Gastrocnemius medialis (tissue), 4 donors: ENCODE data around the gene ERO1B.

Source experiments
- CTCF ChIP-seq, 5 experiments: fragments of 450-650 bp in 3 of 5; fragments of 200-600 bp in 2 of 5; sonication (generic) in 2 of 5; IDR thresholded peaks in 4 of 5; conservative IDR thresholded peaks in 1 of 5; 1 replicate in 4 of 5; 2 replicates in 1 of 5; pipeline ENCODE4 v1.5.1; 2016 to 2019; ENCODE audit warnings: antibody characterized with exemption in 5 of 5, mild to moderate bottlenecking in 3 of 5, moderate library complexity in 3 of 5
- POLR2A ChIP-seq, 2 donors: fragments of 450-650 bp; IDR thresholded peaks; one replicate each; pipeline ENCODE4 v1.6.1; 2017; ENCODE audit warnings: antibody characterized with exemption in 2 of 2, mild to moderate bottlenecking in 2 of 2, moderate library complexity in 2 of 2

GRCh38 chr1:236247286-236247685, 34.5 kb downstream of the ERO1B start:
- TF ChIP-seq CTCF (IDR thresholded peaks at IDR 0.05 in 4 of 5, conservative IDR thresholded peaks at IDR 0.05 in 1 of 5) (no peak), POLR2A (IDR thresholded peaks at IDR 0.05) (no peak)
